GM03348 (cell line): ENCODE measurements around the gene SORBS2.
A peak's percentile ranks its signal among the peaks of the same experiment; 100 is the strongest.

Experiments
- DNase-seq: peaks from one replicate; pipeline ENCODE4 v3.0.0; 2012; ENCODE audit warnings: low spot score

The SORBS2 gene

GRCh38 chr4:185805262-185805802, 6.7 kb downstream of the SORBS2 start:
- DNase-seq, result no peak

- DNase-seq, result peak; percentile 13
These were observed 9.0 kb downstream of the SORBS2 start for GRCh38 chr4:185803022-185803421.

GRCh38 chr4:185801471-185801870, 10.5 kb downstream of the SORBS2 start:
- no peak for DNase-seq

- no peak for DNase-seq
These were observed 11.6 kb downstream of the SORBS2 start for GRCh38 chr4:185800266-185800945.

- DNase-seq, result no peak
These were observed 12.6 kb downstream of the SORBS2 start for GRCh38 chr4:185799442-185799841.

GRCh38 chr4:185797596-185798338, 14.2 kb downstream of the SORBS2 start:
- DNase-seq, result no peak

GRCh38 chr4:185797018-185797417, 15.0 kb downstream of the SORBS2 start:
- no peak for DNase-seq

GRCh38 chr4:185796176-185796575, 15.8 kb downstream of the SORBS2 start:
- peak; percentile 24 for DNase-seq

GRCh38 chr4:185794637-185795036, 17.4 kb downstream of the SORBS2 start:
- no peak for DNase-seq

- DNase-seq, result no peak
These were observed 18.3 kb downstream of the SORBS2 start for GRCh38 chr4:185793716-185794115.

GRCh38 chr4:185793116-185793485, 18.9 kb downstream of the SORBS2 start:
- DNase-seq, result no peak

GRCh38 chr4:185792384-185793115, 19.4 kb downstream of the SORBS2 start:
- DNase-seq, result peak; percentile 81

GRCh38 chr4:185787926-185788679, 23.9 kb downstream of the SORBS2 start:
- no peak for DNase-seq

GRCh38 chr4:185786422-185786821, 25.6 kb downstream of the SORBS2 start:
- DNase-seq, result no peak

GRCh38 chr4:185783574-185783973, 28.4 kb downstream of the SORBS2 start:
- DNase-seq, result no peak

- no peak for DNase-seq
These were observed 29.5 kb downstream of the SORBS2 start for GRCh38 chr4:185782523-185782922.

- DNase-seq, result no peak
These were observed 30.3 kb downstream of the SORBS2 start for GRCh38 chr4:185781555-185782215.

GRCh38 chr4:185780472-185780871, 31.5 kb downstream of the SORBS2 start:
- DNase-seq, result no peak

- DNase-seq, result no peak
These were observed 32.5 kb downstream of the SORBS2 start for GRCh38 chr4:185779517-185779916.

GRCh38 chr4:185778307-185778706, 33.7 kb downstream of the SORBS2 start:
- DNase-seq, result no peak

GRCh38 chr4:185775792-185776555, 36.0 kb downstream of the SORBS2 start:
- no peak for DNase-seq
